Suprapubic skin (tissue), 4 donors: ENCODE data around the gene NMS.

Experiments
- EP300 ChIP-seq: sonication (generic); formaldehyde crosslinking; IDR thresholded peaks from one replicate; pipeline ENCODE4 v1.6.1; 2017; ENCODE audit warnings: antibody characterized with exemption
- POLR2A ChIP-seq, 2 donors: fragments of 450-650 bp; IDR thresholded peaks; one replicate each; pipeline ENCODE4 v1.6.1; 2017; ENCODE audit warnings: antibody characterized with exemption in 2 of 2, mild to moderate bottlenecking in 2 of 2, moderate library complexity in 2 of 2
- POLR2AphosphoS5 ChIP-seq, 3 donors: sonication (generic); formaldehyde crosslinking; IDR thresholded peaks; one replicate each; pipeline ENCODE4 v1.6.1; 2017; ENCODE audit warnings: antibody characterized with exemption in 3 of 3
- TF ChIP-seq, protein P1 (sequence below), 2 donors: fragments of 200-600 bp in 1 of 2; fragments of 450-650 bp in 1 of 2; sonication (generic) in 1 of 2; IDR thresholded peaks; one replicate each; pipeline ENCODE4 v1.5.1; 2016 to 2019; ENCODE audit warnings: antibody characterized with exemption in 2 of 2, mild to moderate bottlenecking in 1 of 2, moderate library complexity in 1 of 2

- TF ChIP-seq, protein P1, sequence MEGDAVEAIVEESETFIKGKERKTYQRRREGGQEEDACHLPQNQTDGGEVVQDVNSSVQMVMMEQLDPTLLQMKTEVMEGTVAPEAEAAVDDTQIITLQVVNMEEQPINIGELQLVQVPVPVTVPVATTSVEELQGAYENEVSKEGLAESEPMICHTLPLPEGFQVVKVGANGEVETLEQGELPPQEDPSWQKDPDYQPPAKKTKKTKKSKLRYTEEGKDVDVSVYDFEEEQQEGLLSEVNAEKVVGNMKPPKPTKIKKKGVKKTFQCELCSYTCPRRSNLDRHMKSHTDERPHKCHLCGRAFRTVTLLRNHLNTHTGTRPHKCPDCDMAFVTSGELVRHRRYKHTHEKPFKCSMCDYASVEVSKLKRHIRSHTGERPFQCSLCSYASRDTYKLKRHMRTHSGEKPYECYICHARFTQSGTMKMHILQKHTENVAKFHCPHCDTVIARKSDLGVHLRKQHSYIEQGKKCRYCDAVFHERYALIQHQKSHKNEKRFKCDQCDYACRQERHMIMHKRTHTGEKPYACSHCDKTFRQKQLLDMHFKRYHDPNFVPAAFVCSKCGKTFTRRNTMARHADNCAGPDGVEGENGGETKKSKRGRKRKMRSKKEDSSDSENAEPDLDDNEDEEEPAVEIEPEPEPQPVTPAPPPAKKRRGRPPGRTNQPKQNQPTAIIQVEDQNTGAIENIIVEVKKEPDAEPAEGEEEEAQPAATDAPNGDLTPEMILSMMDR (IDR thresholded peaks at IDR 0.05), result no peak
- TF ChIP-seq EP300 (no peak), POLR2AphosphoS5 (IDR thresholded peaks at IDR 0.05) (no peak), POLR2A (IDR thresholded peaks at IDR 0.05) (no peak)
These were observed 34.3 kb downstream of the NMS start for GRCh38 chr2:100504542-100504941.
